Loucy (cell line): ENCODE data around the gene DPCD.

Experiments used
- H2AFZ ChIP-seq: fragments of 200-600 bp; sonication (generic); 2 replicates; pipeline ENCODE4 v1.6.0; 2016; ENCODE audit warnings: antibody characterized with exemption, mild to moderate bottlenecking, low read length, moderate library complexity
- H3F3A ChIP-seq: fragments of 200-600 bp; 2 replicates; pipeline ENCODE4 v1.6.0; 2016; ENCODE audit warnings: antibody characterized with exemption, low read depth, mild to moderate bottlenecking
- H3K27me3 ChIP-seq: fragments of 200-600 bp; sonication (generic); 2 replicates; pipeline ENCODE4 v1.6.1; 2014; ENCODE audit warnings: low read length, mild to moderate bottlenecking; ENCODE audit not compliant: insufficient read depth, poor library complexity, severe bottlenecking
- H3K36me3 ChIP-seq: fragments of 200-600 bp; sonication (generic); 2 replicates; pipeline ENCODE4 v1.6.1; 2016; ENCODE audit warnings: low read length; ENCODE audit not compliant: insufficient read depth
- H3K4me1 ChIP-seq: fragments of 200-600 bp; sonication (generic); 2 replicates; pipeline ENCODE4 v1.5.1; 2014; ENCODE audit warnings: low read length, mild to moderate bottlenecking; ENCODE audit not compliant: insufficient read depth, poor library complexity, severe bottlenecking
- H3K4me2 ChIP-seq: fragments of 200-600 bp; sonication (generic); 2 replicates; pipeline ENCODE4 v1.6.0; 2014; ENCODE audit warnings: antibody characterized with exemption, low read length, low read depth, mild to moderate bottlenecking; ENCODE audit not compliant: poor library complexity, severe bottlenecking
- H3K4me3 ChIP-seq: fragments of 200-600 bp; sonication (generic); 2 replicates; pipeline ENCODE4 v1.5.1; 2014; ENCODE audit warnings: low read length, mild to moderate bottlenecking, mixed read lengths; ENCODE audit not compliant: poor library complexity, severe bottlenecking
- H3K79me2 ChIP-seq: fragments of 200-600 bp; sonication (generic); 2 replicates; pipeline ENCODE4 v1.6.1; 2014; ENCODE audit warnings: low read length; ENCODE audit not compliant: insufficient read depth
- H3K9ac ChIP-seq: fragments of 200-600 bp; sonication (generic); 2 replicates; pipeline ENCODE4 v1.6.0; 2014; ENCODE audit warnings: mild to moderate bottlenecking, low read depth, low read length, moderate library complexity; ENCODE audit not compliant: poor library complexity, severe bottlenecking
- H3K9me2 ChIP-seq: fragments of 200-600 bp; sonication (generic); replicated peaks from 2 replicates; pipeline ENCODE4 v1.6.1; 2016; ENCODE audit warnings: low read depth, low read length, mixed read lengths
- H3K9me3 ChIP-seq: fragments of 200-600 bp; sonication (generic); 2 replicates; pipeline ENCODE4 v1.6.1; 2014; ENCODE audit warnings: mild to moderate bottlenecking, antibody characterized with exemption, low read length, low read depth; ENCODE audit not compliant: insufficient read depth
- H4K20me1 ChIP-seq: fragments of 200-600 bp; sonication (generic); 2 replicates; pipeline ENCODE4 v1.6.0; 2014; ENCODE audit warnings: antibody characterized with exemption, low read length, mild to moderate bottlenecking; ENCODE audit not compliant: insufficient read depth, poor library complexity, severe bottlenecking
- CTCF ChIP-seq: fragments of 200-600 bp; sonication (generic); conservative IDR thresholded peaks from 2 replicates; pipeline ENCODE4 v1.5.1; 2014; ENCODE audit warnings: mild to moderate bottlenecking, antibody characterized with exemption, low read length
- EZH2phosphoT487 ChIP-seq: fragments of 200-600 bp; IDR thresholded peaks from 2 replicates; pipeline ENCODE4 v1.6.1; 2018; ENCODE audit warnings: antibody characterized with exemption, mild to moderate bottlenecking, moderate library complexity, borderline replicate concordance

The DPCD gene

GRCh38 chr10:101651336-101651735 lies 63.2 kb downstream of the DPCD start:
- no peak for TF ChIP-seq EZH2phosphoT487
- no peak for TF ChIP-seq CTCF
- Histone ChIP-seq H4K20me1 (no peaks in the 10 kb centered on the region), H3K4me2 (no peak overlapping the region), H3K4me3 (no peak overlapping the region), H3K36me3 (peaks cover 49% of the 10 kb centered on the region; the same call in 1 of the 2 replicates), H3F3A (no peaks in the 10 kb centered on the region), H3K9ac (no peak overlapping the region), H3K9me2 (no peaks in the 10 kb centered on the region), H3K79me2 (no peaks in the 10 kb centered on the region), H3K27me3 (no peaks in the 10 kb centered on the region), H3K9me3 (no peaks in the 10 kb centered on the region), H3K4me1 (no peaks in the 10 kb centered on the region), H2AFZ (no peak overlapping the region)

- H3K36me3 ChIP-seq = peaks cover 52% of the 10 kb centered on the region; the same call in 1 of the 2 replicates
- no peaks in the 10 kb centered on the region for H3K9me3 ChIP-seq
- no peaks in the 10 kb centered on the region for H4K20me1 ChIP-seq
- no peak overlapping the region for H3K9ac ChIP-seq
- no peak overlapping the region for H3K4me2 ChIP-seq
- no peaks in the 10 kb centered on the region for H3K27me3 ChIP-seq
- TF ChIP-seq CTCF = no peak
- no peak for TF ChIP-seq EZH2phosphoT487
- H3K4me1 ChIP-seq = no peaks in the 10 kb centered on the region
- no peaks in the 10 kb centered on the region for H3K9me2 ChIP-seq
- H3K4me3 ChIP-seq = no peak overlapping the region
- no peak overlapping the region for H2AFZ ChIP-seq
- H3F3A ChIP-seq = no peaks in the 10 kb centered on the region
- no peaks in the 10 kb centered on the region for H3K79me2 ChIP-seq
Observed at GRCh38 chr10:101653536-101653935, 65.4 kb downstream of the DPCD start.

GRCh38 chr10:101655570-101655969 lies 67.4 kb downstream of the DPCD start:
- H3K36me3 ChIP-seq = peaks cover 52% of the 10 kb centered on the region; the same call in 1 of the 2 replicates
- TF ChIP-seq CTCF (no peak), EZH2phosphoT487 (no peak)
- H3K9me3 ChIP-seq = no peaks in the 10 kb centered on the region
- H3K9me2 ChIP-seq = no peaks in the 10 kb centered on the region
- no peaks in the 10 kb centered on the region for H3K27me3 ChIP-seq
- H3K79me2 ChIP-seq = no peaks in the 10 kb centered on the region
- no peak overlapping the region for H3K4me3 ChIP-seq
- H3K9ac ChIP-seq = no peak overlapping the region
- no peaks in the 10 kb centered on the region for H3K4me1 ChIP-seq
- no peaks in the 10 kb centered on the region for H3F3A ChIP-seq
- no peaks in the 10 kb centered on the region for H4K20me1 ChIP-seq
- H3K4me2 ChIP-seq = no peak overlapping the region
- H2AFZ ChIP-seq = no peak overlapping the region
